HCEC 1CT (cell line): Measurements from ENCODE around the gene PRMT7.

Experiments
- DNase-seq: peaks from one replicate; pipeline ENCODE4 v3.0.0-alpha.2; 2017

PRMT7 gene

DNA sequence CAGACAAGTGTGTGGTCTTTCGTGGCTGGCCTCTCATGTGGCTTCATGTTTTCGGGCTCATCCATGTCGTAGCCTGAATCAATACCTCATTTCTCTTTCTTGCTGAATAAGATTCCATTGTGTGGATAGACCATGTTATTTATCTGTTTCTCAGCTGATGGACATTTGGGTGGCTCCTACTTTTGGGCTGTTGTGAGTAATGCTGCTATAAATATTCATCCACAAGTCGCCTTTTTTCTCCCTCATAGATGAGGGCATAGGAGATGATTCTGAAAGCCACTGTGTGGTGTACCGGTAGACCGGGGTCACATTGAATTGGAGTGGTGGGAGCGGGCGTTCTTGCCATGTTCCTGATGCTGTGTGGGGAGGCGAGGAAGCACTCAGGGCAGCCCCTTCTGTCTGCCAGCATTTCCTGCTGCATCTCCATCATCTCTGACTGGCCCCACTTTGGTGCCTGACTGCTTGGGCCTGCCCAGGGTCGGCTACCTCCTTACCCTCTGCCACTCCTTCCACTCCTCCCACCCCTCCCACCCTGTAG is 40.1 kb downstream of the PRMT7 start:
- DNase-seq, result no peak

DNA sequence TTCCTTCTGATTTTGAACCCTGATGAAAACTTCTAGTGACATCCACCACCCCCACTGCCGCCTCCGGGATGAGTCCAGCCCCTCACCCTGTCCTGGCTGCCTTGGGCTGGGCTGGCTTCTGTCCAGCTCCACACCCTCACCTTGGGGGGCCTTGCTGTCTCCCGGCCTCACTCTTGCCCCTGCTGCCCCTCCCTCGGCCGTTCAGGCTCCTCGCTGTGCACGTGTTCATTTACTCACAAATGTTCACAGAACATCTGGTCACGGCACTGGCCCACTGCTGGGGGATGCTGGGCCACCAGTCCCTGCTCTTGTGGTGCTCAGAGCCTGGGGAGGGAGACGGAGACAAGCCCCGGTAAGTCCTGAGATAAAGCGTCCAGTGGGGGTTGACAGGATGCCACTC is 40.6 kb downstream of the PRMT7 start:
- no peak for DNase-seq

DNA sequence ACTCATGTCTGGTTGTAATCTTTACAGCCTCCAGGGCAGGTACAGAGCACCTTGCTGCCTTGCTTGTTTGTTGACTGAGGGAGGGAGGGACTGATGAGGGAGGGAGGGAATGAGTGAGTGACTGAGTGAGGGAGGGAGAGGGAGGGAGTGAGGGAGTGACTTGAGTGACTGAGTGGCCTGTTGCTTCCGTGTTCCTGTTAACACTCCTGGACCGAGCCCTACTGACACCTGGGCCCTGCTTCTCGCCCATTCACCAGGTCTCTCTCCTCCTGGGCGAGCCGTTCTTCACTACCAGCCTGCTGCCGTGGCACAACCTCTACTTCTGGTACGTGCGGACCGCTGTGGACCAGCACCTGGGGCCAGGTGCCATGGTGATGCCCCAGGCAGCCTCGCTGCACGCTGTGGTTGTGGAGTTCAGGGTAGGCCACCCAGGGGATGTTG is 41.2 kb downstream of the PRMT7 start:
- DNase-seq, result no peak

DNA sequence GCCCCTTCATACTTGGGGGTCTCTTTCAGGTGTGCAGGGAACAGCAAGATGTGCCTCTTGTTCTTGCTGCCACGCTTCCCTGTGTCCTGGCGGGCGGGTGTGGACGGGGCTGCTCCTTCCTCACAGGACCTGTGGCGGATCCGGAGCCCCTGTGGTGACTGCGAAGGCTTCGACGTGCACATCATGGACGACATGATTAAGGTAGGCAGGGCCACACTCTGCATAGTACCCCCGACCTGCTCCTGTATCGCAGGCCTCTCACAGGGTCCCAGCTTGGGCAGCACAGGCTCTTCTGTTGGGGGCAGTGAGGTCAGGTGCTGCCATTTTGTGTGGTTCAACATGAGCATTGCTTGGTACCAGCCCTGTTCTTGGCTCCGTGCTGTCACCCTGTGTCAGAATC is 42.5 kb downstream of the PRMT7 start:
- DNase-seq, result no peak

DNA sequence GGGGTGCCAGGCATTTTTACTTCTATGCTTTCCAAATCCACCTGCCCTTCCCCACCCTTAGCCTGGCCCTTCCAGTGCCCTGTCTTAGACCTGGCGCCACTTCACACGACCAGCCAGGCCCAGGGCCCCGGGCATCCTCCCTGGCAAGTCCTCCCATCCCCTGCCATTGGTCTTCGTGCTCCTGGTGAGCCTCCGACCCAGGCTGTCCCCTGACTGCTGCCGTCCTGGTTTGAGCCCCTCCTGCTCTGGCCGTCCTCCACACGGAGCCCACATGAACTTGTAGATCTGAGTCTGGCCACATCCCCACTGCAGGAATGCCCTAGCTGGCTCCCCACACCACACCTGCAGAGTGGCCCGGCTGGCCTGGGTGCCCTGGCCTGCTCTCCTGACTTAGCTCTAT is 44.0 kb downstream of the PRMT7 start:
- DNase-seq, result no peak

DNA sequence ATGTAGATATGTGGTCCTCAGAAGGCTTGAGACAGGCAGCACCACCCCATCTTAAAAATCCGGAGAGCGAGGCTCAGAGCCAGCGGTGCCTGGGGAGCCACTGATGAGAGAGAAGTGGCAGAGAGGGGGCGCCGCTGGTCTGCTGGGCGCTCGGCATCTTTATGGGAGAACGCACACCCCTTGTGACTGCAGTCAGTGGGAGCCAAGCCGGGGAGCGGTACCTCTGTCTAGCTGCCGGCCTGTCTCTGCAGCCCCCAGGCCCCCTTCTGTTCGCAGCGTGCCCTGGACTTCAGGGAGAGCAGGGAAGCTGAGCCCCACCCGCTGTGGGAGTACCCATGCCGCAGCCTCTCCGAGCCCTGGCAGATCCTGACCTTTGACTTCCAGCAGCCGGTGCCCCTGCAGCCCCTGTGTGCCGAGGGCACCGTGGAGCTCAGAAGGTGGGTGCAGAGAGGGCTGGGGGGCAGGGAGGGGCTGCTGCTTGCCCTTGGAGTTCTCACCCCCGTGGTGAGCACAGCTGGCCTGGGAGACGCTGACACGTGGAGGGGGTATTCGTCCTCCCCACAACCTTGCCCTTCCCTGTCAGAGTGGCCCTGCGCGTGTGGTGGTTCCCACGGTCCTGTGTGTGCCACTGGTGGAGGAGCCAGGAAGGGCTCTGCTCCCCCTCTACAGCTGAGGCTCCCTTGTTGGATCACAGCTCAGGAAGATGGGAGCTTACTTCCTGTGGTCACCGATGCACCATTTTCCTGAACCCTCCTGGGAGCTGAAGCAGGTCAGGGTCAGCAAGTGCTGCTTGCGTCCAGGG is 44.8 kb downstream of the PRMT7 start:
- DNase-seq, result no peak

DNA sequence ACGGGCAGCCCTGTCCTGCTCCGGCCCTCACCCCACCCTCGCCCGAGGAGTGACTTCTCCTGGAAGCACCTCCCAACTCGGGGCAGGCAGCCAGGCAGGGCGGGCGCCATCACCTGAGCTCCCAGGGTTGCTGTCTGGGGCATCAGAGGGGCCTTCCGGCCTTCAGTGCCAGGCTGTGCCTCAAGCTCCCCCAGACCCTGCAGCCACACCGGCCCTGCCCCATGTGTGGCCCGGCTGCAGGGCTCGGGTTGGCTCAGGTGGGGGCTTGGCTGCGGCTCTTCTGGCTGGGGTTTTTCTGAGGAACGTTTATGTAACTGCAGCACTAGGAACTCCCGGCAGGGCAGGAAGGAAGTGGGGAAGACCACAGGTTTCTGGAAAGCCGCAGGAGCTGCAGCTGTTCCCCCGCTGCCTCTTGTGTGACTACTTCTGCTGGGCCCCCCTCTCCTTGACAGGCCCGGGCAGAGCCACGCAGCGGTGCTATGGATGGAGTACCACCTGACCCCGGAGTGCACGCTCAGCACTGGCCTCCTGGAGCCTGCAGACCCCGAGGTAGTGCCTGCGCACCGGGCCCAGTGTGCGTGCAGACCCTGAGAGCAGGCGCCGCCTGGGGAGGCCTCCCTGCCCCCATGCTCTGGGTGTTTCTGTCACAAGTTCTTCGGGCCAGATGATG is 45.6 kb downstream of the PRMT7 start:
- DNase-seq, result no peak

DNA sequence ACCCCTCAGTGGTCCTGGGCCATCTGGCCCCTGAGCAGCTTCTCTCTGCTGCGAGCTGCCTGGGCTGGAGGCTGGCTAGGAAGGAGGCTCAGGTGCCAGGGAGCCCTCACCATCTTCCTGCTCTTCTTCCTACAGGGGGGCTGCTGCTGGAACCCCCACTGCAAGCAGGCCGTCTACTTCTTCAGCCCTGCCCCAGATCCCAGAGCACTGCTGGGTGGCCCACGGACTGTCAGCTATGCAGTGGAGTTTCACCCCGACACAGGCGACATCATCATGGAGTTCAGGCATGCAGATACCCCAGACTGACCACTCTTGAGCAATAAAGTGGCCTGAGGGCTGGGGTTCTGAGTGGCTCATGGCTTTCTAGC is 46.1 kb downstream of the PRMT7 start:
- no peak for DNase-seq

DNA sequence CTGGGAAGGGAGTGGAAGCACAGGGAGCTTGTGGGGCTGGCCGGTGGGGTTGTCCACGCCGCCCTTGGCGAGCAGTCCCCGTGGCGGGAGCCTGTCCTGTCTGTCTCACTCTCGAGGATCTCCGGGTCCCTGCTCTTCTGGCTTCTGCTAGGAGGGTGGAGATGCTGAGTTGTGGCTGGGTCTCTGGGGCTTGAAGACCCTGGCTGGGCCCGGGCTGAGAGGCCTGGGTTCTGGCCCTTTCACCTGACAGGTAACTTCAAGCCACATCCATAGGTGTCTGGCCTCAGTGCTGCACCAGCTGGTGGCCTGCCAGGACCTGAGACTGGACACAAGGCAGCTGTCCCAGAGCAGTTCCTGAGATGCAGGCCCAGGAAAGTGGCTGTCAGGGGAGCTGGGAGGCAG is 46.7 kb downstream of the PRMT7 start:
- DNase-seq, result no peak

DNA sequence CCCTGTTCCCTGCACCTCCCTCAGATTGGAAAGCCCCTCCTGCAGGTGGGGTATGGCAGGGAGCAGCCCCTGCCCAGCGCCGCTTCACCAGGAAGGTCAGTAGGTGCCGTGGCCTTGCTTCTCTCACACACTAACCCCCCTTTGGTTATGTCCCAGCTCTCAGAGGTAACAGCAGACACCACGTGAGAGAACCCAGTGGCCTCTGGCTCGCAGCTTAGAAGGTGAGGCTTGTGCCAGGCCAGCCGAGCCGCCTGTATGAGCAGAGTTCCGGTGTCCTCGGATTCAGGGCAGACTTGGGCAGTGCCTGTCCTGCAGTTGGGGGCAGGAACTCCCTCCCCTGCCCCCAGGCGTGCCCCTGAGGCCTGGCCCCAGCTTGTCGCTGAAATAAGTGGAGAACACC is 47.1 kb downstream of the PRMT7 start:
- DNase-seq, result no peak

DNA sequence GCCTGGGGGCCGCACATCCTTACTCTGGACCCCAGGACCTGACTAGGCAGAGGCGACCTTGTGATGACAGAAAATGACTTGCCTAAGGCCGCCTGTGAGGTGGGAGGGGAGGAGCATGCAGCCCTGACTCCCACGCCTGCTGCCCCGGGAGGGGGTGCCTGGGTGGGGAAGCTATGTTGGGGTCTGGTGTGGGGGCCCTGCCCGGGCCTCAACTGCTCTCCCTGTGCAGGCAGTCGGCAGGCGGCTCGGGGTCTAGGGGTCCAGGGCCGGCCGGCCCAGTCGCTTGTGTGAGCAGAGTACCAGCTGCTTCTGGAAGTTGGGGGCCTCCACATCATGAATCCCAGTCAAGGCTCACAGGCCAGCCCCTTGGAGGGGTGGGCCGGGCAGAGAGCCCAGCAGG is 48.1 kb downstream of the PRMT7 start:
- DNase-seq, result no peak

DNA sequence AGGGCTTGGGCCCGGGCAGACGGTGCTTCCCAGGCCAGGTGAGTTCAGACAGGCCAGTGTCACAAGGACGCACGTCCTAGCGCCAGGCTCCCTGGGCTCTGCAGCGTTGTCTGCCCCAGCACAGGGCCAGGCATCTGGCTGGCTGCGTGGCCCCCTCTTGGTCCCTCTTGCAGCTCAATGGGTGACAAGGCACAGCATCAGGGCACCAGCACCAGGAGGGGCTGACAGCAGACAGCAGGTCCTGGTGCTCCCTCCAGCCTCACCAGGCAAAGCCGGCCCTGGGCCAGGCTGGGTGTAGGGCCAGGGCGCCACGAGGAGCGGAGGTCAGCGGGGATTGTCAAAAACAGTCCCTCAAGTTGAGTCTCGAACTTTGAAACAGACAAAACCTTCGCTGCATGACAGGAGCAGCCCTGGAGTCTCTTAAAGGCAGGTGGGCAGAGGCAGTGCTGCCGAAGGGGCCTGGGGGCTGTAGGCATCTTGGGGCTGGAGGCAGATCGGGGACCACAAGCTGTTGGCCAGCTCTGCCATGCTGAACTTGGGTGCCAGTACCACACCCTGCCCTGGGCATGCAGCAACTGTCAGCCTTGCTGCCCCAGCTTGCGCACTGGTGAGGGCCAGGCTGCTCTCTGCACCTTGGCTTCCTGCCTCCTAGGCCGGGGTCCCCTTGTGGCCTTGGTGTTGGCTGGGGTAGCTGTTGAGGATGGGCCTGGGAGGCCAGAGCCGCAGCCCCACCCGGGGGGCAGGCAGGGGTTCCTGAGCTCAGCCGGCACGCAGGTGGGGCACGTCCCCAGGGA is 48.8 kb downstream of the PRMT7 start:
- no peak for DNase-seq

DNA sequence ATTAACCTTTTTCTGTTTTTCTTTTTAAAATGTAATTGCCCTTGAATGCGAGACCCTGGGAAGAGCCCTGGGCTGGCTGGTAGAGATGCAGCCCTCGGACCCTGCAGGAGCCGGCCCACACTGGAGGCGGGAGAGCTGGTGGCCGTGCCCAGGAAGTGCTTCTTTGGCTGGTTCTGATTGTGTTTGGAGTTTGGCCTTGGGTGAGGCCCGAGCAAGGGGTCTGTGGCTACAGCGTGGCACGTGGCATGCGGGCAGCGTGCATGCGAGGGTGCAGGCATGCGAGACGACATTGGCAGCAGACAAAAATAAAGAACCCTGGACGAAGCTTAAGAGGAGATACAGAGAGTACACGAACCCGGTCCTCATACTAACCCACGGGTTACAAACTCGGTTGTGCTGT is 49.7 kb downstream of the PRMT7 start:
- DNase-seq, result no peak

DNA sequence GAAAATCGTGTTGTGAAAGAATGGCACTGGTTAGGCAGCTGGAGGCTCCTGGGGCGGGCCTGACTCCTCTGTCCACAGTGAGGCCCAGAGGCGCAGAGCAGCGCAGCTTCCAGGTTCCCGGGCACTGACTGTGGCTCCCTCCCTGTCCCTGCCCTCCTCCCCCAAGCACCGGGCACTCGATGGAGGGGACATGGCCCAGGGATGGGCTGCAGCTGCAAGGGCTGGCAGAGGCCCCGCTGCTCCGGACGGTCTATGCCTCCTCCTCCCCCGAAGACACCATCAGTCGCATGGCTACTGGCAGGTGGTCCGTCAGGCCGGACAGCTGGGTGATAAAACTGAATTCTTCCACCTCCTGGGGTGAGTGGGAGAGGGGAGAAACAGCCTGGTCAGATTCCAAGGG is 50.1 kb downstream of the PRMT7 start:
- DNase-seq, result no peak

DNA sequence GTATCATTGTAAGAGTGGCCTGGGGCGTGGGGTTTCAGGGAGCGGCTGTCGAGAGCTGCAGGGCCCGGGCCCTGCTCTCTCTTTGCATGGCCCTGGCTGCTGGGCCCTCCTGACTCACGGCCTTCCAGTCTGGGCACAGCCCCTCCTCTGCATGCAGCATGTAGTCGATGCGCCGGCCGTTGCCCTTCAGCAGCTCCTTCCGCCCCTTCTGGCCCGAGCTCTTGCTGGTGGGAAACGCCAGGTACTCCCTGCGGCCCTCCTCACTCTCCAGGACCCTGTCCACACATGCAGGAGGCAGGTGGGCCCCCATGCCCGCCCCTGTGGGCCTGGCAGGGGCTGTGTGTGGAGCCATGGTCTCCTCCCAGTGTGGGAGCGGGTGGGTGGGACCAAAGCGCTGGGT is 50.7 kb downstream of the PRMT7 start:
- no peak for DNase-seq

DNA sequence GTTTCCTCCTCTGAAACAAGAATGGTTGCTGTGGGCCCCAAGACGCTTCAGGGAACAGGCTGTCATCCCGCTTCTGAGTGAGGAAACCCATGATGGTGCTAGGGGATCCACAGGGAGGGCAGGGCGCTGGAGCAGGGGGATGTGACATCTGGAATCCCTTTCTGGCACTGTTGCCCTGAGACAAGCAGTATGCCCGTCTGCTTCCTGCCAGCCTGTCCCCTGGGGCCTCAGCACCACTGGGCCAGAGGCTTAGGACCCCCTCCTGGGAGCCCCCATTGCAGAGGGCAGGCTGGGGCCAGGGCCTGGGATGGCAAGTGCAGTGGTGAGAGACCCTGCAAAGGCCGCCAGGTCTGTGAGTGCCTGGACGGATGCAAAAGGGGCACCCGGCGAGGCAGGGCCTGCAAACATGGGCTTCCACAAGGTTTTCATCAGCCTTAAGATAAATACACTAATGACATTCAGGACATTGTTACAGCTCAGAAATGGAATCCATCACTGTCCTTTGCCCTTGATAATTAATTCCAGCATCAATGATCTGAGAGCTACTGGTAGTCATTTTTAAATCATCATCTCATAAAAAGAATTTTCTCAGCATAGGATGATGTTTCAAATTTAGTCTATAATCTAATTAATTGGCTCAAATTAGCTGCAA is 51.6 kb downstream of the PRMT7 start:
- no peak for DNase-seq

DNA sequence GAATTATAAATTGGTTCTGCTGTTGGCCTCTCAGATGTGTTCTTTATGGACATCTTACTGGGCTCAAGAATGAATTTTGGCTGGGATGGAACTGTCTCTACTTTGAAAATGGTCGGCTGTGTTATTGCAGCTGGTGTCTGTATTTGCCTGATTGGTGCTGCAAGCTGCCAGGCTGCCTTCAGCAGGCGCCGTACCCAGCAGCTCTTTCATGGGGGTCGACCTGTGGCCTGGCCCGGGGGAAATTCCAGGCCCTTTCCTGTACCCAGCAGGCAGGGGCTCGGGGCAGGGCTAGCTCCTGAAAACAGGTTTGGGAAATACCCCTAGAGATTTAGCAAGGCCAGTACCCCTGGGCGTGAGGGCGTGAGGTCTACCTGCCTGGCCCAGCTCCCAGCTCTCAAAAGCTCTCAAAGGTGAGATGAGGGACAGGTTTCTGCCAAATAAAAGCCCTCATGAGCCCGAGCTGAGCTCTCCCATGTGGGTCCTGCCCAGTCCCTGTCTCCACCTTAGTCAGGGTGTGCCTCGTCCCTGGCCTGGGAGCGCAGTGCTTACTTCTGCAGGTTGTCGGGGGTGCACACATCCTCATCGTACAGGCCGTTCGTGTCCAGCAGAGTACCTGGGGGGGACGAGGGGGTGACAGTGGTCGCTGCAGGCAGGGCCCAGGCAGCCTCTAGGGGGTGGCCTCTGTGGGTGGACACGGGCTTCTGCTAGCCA is 52.3 kb downstream of the PRMT7 start:
- DNase-seq, result no peak

DNA sequence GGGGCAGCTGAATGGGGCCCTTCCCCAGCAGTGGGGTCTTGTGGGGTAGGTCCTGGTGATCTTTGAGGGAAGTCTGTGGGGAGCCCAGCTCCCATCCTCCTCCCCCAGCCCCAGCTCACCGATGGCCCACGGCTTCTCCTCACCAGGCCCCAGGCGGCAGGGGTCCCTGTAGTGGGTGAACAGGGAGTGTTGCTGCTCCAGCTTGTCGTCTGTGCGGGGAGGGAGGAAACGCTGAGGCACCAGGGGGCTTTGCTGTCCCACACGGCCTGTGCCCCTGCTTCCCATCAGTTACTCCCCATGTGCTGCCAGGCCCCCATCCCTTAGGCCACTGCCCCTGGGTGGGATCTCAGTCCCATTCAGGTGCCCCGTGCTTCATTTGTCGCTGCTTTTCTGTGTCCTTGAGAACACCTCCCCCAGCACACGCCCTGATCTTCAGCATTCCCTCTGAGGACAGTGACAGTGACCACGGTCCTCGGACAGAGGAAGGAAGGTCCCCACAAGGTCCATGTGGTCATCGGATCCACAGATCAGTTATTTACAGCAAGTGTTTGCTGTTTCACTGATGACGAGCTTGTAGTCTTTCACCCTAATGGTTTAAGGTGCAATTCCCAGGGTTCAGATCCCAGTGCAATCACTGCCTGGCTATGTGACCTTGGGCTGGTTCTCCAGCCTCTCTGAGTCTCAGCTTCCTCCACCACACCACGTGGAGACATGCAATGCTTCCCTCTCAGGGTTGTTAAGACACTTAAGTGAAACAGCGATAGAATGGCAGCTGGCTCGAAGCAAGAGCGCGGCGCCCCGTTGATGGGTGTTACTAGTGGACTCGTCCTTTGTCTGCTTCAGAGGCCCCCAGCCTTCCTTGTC is 53.1 kb downstream of the PRMT7 start:
- DNase-seq, result peak; percentile 11

DNA sequence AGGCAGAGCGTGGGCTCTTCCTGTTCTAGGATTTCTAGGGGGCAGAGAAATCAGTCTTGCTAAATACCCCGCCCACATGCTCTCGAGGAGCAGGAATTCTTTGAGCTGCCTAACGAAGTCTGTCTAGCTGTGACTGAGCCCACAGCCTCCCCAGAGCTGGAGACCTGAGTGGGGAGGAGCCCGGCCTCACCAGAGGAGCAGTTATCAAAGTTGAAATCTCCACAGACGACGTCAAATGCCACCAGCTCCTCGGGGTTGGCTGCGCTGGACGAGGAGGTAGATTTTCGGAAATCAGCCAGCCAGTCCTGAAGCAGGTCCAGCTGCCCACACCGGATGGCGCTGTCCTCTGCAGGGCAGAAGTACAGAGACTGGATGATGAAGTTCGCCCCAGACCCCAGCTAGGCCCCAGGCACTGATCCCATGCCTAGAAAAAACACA is 53.8 kb downstream of the PRMT7 start:
- DNase-seq, result no peak

DNA sequence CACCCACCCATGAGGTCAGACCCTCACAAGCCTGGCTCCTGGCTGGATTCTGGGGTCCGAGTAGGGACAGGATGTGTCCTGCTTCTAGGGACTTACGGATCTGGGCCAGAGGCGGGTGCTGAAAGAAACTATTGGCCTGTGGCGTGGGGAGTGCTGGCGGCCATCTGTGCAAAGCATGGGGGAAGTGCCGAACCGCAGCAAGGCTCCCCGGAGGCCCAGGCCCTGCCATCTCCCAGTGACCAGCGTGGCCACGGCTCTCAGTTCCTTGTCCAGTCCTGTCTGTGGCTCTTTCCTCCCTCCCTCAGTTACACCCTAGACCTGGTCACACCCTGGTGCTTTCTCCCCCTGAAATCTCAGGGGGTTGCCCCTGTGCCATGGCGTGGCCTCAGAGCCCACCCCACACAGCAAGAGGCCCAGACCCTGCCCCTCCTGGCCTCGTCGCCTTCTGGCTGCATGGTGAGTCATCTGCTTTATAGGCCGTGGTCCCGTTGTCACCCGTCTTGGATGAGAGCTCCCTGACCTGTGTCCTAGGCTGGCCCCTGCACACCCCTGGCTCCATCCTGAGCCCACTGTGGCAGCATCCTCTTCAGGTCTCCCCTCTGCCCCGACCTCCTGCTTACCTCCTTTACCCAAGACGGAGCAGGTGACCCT is 54.5 kb downstream of the PRMT7 start:
- DNase-seq, result no peak

DNA sequence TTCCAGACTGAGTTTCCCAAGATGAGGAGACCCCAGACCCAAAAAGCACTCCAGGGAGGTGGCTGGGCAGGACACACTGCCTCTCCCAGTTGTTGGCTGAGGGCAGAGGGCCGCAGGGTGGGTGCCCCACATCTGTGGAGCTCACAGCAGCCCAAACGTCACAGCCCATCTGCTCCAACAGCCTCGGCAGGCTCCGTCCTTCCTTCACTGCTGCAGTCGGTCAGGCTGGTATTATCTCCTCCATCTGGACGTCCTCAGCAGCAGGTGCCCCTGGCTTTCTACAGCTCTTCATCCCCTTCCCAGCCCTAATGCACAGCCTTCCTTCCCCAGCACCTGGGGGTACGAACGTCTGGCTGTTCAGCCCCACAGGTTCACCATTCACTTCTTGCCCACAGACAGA is 55.2 kb downstream of the PRMT7 start:
- DNase-seq, result no peak
